Stimulated activated CD8-positive, alpha-beta memory T cell treated with anti-CD3 and anti-CD28 coated beads, Interleukin-2, amount 100 ng/mL, for 48 hours (primary cell): ENCODE results near the gene RNF13.
"Not testable (repeated sequence)": the region's sequence is repeated elsewhere in the genome, so short reads cannot be mapped to it uniquely, and the experiment has no call there.

ENCODE experiments used
- DNase-seq, 2 donors: peaks; one replicate each; pipeline ENCODE4 v3.0.0-alpha.2; 2020; ENCODE audit warnings: low read depth in 2 of 2

RNF13 gene

DNA sequence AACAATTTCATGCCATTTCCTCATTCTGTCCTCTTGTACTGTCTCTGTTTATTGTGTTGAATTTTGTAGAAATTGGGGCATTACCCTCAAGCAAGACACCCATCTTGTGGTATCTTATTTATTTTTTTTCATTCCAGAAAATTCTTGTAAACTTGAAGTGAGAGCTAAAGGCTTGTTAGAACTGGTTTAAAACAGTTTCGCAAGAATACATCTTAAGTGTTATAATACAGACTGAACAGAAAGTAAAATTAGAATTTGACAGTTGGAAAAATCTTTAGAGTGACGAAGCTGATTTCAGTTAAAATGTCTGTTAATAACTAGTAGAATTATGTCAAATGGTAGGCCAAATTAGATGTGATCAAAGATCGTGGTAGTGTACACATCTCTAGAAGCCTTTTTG is 26.9 kb downstream of the RNF13 start:
- no peak for DNase-seq

DNA sequence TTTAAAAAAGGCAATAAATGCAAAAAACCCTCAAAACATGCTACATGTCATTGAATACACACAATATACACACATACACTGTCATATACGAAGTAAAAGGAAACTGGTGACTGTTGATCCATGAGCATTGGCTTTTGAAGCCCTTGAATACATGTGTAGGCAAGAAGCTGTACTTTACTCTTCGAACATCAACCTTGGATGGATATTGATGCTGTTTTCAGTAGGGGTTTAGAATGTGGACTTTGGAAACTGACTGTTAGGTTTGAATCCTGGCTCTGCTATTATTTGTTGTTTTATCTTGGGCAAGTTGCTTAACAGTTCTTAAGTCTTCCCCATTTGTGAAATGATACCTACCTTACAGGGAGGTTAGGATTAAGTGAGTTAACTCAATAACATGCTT is 30.5 kb downstream of the RNF13 start:
- DNase-seq, result no peak

DNA sequence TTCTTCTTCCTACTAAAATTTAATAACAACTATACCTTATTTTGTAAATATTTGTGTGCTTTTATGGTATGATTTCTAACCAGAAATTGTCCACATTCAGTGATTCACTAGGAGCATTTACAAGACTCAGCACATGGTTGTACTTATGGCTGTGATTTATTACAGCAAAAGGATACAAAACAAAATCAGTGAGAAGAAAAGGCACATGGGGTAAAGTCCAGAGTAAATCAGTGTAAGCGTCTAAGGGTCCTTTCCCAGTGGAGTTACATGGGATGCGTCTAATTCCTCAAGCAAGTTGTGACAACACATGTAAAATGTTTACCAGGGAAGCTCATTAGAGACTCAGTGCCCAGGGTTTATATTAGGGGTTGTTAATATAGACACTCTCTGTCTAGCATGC is 31.1 kb downstream of the RNF13 start:
- no peak for DNase-seq

DNA sequence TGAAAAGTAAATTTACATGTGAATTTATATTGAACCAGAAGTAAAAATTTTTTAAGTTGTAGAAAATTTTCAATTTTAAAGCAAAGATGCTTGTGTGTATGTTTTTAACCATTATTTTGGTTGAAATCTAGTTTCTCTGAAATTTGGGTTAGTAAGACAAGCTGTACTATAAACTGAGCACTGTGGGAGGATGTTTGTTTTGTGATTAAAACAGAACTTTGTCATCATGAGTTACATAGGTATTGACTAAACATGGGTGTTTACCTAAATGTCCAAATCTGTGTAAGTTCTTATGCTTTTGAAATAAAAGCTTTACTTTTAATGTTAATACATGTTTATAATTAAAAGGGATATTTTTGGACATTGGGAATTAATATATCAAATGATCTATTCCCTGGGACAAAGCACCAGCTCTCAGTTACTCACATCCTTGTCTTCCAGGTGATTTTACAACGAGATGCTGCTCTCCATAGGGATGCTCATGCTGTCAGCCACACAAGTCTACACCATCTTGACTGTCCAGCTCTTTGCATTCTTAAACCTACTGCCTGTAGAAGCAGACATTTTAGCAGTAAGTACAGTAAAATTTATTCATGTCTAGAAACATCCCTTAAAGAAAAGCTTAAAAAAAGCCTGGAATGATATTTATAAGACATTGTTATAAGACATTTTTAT is 32.7 kb downstream of the RNF13 start:
- no peak for DNase-seq

DNA sequence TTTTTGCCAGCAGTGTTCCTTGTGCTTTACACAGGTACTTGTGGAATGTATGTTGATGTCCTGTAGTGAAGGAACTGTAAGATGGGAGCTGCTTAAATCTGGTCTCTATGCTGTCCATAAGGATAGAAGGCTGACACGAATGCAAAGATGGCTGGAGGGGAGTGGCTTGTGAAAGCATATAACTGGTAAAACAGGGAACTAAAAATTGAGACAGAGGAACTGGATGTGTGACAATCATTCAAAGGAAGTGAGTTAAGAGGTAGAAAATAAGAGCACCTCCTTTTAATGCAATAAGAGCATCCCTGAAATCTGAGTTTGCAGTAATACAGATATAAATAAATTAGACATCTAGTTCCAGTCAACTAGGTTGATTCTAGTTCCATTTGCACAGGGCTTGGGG is 35.2 kb downstream of the RNF13 start:
- no peak for DNase-seq

DNA sequence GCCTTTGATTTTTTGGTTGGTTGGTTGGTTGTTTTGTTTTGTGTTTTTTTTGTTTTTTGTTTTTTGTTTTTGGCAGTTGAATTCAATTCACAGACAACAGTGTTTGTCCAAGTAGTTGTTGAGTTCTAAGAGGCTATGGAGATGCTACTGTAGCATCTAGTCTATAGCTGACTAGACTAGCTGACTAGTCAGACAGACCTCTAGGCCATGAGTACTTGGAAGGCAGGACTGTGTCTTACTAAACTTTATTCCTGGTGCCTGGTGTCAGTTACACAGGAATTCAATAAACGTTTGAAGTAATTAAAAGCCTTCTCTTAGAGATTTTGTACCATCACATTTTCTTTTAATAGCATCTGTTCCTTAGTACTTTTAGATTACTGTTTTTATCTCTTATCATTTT is 35.7 kb downstream of the RNF13 start:
- DNase-seq, result no peak

DNA sequence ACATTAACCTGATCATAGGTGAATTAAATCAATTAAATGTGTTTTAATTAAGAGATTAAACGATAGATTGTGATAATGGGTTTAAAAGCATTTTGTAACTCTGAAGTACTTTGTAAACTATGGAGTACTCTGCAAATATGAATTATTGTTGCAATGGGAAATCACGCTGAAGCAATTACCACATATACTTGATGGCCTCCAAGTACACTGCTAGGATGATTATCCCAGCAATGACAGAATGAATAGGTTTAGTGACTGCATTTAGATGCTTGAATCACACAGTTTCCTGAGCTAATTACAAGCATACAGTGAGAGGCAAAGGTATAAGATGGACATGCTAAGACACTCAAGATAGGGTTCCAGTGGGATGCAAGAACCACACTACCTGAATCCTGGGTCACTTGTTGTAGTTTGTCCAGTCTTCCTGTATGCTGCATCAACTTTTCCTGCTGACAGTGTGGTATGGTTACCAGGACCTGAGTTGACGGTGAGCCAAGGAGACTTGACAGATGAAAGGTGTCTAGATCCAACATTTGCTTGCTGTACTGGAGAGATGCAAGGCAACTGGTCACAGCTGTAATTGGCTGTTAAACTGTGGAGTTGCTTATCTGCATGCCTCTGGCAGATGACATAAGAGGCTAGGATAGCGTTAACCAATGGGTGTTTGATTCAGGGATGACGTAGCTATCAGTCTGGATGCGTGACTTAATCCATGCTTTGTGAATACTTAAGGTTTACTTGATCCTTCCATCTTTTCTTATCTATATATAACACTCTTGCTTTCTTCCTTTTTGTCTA is 38.0 kb downstream of the RNF13 start:
- DNase-seq, result no peak

DNA sequence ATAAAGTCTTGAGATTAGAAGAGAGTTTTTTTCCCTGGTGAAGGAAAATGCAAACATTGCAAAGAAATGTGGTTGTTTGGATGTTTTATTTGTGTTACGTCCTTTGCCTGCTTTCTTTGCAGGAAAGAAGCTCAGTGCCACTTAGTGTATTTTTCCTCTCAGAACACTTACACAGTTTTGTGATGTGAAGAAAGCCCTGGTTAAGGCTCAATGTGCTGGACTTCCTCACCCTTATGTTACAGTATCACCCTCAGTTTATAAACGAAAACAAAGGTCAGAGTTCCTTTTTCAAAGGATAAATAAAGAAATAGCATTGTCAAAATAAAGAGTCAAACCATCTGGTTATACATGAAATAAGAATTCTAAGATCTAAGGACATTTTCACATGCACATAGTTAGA is 45.9 kb downstream of the RNF13 start:
- DNase-seq, result no peak

DNA sequence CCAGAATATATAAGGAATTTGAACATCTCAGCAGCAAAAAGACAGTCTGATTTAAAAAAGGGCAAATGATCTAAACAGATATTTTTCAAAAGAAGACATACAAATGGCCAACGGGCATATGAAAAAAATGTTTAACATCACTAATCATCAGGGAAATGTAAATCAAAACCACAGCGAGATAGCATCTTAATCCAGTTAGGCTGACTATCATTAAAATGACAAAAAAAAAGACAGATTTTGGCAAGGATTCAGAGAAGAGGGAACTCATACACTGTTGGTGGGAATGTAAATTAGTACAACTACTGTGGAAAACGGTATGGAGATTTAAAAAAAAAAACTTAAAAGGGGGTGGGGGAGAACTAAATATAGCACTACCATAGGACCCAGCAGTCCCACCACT is 47.9 kb downstream of the RNF13 start:
- no peak for DNase-seq

DNA sequence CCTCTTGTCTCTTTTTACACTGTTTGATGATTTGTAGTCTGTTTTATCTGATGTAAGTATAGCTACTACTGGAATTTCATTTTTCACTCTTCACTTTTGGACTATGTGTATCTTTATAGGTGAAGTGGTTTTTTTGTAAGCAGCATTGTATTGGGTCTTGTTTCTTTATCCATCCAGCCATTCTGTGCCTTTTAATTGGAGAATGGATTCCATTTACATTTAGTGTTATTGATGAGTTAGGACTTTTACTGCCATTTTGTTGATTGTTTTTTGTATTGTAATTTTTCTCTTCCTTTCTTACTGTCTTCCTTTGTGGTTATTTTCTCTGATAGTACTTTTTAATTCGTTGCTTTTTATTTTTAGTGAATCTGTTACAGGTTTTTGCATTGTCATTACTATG is 54.5 kb downstream of the RNF13 start:
- DNase-seq, result no peak

DNA sequence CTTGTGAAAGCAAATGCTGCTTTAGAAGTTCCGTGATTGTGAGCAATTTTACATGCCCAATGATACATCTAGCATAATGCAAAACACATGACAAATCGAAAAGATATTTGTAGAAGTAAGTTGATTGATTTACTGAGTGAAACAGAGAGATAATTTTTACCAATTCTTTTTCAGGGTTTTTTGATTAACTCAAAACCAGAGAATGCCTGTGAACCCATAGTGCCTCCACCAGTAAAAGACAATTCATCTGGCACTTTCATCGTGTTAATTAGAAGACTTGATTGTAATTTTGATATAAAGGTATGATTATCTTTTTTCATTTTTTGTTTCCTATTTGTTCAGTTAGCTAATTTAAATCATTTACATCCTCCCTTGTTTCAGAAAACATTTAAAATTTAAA is 58.8 kb downstream of the RNF13 start:
- no peak for DNase-seq

DNA sequence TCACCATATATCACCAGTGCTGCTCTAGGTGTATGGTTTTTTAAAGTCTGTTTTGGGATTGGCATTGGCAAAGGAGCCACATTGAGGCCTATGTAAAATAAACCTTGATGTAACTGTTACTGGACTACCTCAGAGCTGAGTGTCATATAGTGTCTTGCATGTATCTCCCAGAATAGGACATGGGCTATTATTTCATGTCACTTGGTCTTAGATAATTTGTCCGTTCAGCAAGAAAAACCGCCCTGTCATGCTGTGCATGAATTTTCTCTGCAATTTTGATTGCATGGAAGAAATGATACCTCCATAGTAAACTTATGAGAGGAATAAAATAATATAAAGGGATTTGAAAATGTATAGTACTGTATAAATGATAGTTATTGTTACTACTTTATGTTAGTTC is 59.6 kb downstream of the RNF13 start:
- no peak for DNase-seq

DNA sequence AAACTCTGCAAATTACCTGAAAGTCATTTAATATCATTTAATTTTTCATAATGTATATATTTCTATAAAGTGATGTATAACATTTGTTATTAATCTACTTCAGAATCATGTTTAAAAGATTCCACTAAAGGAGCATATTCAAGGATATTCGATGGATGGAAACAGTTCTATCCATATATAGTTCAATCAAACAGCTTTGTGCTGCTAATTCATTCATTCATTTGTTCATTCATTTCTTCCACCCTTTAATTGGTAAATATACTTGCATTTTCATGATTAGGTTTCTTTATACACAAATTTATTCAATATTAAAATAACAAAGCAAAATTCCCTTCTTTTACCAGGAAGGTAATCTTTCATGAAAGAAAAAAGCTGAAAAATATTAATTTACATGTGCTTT is 64.7 kb downstream of the RNF13 start:
- DNase-seq, result no peak

DNA sequence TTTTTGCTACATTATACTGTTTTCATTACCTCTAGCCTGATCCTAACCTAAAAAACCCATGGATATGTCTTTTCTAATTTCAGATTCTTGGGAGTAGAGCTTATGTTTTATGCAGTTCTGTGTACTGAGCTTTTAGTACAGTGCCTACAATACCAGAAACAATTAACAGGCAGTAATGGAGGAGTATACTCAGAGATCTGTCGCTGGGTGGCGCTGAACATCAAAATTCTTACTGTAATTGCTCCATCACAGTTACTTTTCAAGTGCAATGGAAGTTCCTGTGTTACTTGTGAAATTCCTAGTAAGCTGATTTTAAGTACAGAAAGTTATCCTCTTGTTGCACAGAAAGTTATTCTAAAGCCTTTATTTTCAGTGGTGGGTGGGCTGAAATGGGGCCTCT is 66.9 kb downstream of the RNF13 start:
- DNase-seq, result no peak

DNA sequence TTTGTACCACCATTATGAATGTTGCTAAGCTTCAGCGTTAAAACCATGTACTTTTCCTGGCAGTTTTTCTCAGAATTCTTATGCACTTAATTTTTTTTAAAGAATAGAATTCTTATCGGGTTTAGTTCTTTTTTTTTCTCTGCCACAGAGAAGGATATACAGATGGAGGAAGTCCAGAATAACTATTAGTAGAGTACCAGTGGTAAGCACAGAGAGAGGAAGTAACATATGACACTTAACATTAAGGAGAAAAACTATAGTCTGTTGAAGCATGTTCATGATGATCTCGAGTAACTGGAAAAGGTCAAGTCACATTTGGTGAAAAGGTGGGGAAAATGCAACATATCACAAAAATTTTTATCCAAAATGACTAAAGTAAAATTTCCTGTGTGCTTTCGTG is 68.9 kb downstream of the RNF13 start:
- no peak for DNase-seq

DNA sequence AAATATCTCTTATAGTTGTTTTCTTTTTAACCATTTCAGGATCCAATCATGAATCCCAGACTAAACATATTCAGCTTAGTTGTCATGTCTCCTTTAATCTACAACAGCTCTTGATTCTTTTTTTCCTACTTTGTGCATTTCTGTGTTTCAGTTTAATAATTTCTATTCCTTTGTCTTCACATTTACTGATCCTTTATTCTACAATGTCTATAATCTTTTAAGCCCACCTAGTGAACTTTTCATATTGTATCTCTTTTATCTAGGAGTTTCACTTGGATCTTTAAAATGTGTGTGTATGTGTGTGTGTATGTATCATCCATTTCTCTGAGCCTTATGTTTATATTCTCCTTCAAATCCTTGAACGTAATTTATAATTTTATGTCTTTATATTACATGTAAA is 70.1 kb downstream of the RNF13 start:
- DNase-seq, result no peak

DNA sequence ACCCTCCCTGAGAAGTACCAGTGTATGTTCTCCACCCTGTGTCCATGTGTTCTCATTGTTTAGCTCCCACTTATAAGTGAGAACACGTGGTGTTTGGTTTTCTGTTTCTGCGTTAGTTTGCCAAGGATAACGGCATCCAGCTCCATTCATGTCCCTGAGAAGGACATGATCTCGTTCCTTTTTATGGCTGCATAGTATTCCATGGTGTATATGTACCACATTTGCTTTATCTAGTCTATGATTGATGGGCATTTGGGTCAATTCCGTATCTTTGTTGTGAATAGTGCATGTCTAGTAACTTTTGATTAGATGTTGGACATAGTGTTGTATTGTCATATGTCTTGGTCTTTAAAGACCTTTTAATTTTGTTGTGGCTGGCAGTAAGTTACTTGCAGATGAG is 70.8 kb downstream of the RNF13 start:
- not testable (repeated sequence) for DNase-seq

DNA sequence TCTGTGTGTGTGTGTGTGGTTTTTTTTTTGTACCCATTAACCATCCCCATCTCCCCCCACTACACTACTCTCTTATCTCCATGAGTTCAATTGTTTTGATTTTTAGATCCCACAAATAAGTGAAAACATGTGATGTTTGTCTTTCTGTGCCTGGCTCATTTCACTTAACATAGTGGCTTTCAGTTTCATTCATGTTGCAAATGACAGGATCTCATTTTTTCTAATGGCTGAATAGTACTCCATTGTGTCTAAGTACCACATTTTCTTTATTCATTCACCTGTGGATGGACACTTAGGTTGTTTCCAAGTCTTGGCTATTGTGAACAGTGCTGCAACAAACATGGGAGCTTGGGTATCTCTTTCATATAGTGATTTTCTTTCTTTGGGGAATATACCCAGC is 71.8 kb downstream of the RNF13 start:
- not testable (repeated sequence) for DNase-seq

DNA sequence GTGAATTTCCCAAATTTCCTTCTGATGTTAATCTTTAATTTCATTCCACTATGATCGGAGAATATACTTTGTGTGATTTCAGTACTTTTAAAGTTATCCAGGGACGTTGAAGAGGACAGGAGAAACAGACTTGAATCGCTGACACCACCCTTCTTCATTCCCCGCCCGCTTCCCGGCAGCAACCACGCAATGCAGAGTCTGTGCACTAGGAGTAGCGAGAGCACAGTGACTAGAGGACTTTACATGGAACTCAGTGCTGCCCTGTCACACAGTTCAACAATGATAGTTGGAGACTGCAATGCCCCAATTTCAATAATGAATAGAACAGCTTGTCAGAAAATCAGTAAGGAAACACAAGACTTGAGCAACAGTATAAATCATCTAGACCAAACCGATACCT is 73.9 kb downstream of the RNF13 start:
- no peak for DNase-seq

DNA sequence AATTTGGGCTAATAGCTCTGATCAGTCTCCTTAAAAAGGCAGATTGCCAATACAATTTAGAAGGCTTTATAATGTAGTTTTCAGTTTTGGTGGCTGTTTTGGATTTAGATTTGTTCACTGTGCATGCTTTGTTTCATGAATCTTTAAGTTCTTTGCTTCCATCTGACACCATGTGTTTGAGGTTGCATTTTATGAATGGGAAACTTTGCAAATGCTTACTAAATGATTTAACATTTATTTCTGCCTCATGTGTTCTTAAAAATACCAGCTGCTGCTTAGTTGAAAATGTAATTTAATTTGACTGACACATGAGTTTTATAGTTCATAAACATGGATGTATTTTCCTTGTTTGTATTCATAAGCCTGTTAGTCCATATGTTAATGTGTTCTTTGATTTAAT is 78.6 kb downstream of the RNF13 start:
- no peak for DNase-seq

DNA sequence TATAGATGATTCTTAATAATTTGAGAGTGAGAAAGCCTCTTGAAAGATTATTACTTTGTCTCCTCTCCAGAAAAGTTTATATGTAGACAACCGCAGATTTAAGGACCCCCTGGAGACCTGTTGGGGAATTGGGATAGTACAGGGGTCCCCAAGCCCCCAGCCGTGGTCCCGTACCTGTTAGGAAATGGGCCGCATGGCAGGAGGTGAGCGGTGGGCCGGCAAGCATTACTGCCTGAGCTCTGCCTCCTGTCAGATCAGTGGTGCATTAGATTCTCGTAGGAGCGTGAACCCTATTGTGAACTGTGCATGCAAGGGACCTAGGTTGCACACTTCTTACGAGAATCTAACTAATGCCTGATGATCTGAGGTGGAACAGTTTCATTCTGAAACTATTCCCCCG is 79.4 kb downstream of the RNF13 start:
- DNase-seq, result no peak

DNA sequence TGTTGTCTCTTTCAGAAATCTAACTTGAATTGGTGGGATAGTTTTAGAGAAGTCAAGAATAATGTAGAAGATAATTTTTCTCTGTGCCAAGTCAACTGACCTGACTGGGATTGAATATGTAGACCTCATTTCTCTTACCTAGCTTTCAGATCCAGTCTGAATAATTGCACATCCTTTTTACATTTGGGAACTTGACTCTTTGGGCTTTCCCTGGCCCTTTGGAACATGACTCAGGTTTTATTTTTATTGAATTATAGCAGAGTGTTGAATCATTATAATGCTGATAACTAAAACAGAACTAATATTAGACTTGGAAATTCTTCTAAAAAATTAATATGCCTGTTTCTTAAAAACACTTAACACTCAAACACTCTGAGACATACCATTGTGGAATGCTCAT is 81.2 kb downstream of the RNF13 start:
- no peak for DNase-seq

DNA sequence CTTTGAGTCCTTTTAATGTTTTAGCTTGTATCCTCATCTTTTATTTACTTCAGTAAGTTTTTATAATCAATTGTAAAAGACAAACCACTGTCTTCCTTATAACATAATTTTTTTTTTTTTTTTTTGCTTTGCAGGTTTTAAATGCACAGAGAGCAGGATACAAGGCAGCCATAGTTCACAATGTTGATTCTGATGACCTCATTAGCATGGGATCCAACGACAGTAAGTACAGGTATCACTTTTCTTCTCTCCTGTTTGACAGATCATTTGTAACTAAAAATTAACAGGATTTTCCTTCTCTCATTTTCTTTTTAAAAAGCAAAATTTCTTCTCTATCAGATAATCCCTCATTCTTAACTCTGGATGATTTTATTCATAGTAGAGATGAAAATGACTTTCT is 82.3 kb downstream of the RNF13 start:
- DNase-seq, result no peak

DNA sequence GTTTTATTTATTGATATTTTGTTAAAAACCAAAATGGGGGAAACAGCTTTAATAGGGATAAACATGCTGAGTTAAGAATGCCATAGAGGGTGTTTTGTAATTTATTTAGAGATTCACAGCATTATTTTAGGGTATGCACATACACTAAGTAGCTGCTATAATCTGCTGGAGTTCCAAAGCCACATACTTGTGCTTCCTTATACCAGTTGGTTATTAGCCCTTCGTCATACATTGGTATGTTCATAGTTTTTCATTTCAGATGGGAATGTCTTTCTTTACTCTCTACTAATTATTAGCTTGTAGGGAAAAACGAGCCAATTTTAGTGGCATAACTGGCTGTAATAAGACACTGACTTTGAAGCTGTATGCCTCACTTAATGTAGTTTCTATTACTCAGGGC is 82.8 kb downstream of the RNF13 start:
- DNase-seq, result no peak
